H1 (cell line): ENCODE measurements around the gene CASKIN2. TPM values are rescaled to one million over a fixed set of nuclear protein-coding genes. Genes with fewer than 3 reads are reported as not detected.

ENCODE experiments used
- CTCF ChIA-PET: fragments of 300-600 bp; sonication (Branson Sonifier 250); formaldehyde crosslinking; loops from one replicate; lab custom pipeline; 2021; ENCODE audit not compliant: partially characterized antibody; lab: Charles Lee
- POLR2A ChIA-PET: fragments of 300-600 bp; sonication (Branson Sonifier 250); formaldehyde crosslinking; loops from one replicate; lab custom pipeline; 2021; ENCODE audit warnings: inconsistent platforms; ENCODE audit not compliant: partially characterized antibody; lab: Charles Lee
- DNase-seq, 2 experiments: peaks; one replicate each; pipeline versions ENCODE4 v3.0.0 to v3.0.0-alpha.2; 2010 to 2022; ENCODE audit warnings: low spot score in 2 of 2, low read depth in 1 of 2, mixed read lengths in 1 of 2
- FAIRE-seq: peaks from 2 replicates; lab custom pipeline; 2011; peaks lifted over from hg19 to GRCh38; lab: Jason Lieb, UNC
- H2AFZ ChIP-seq: 2 replicates; pipeline ENCODE4 v1.8.1; 2012; ENCODE audit warnings: low read length, inconsistent platforms
- H2AK5ac ChIP-seq: 2 replicates; pipeline ENCODE4 v1.6.1; 2013; ENCODE audit warnings: low read depth, low read length
- H2BK120ac ChIP-seq: replicated peaks from 2 replicates; pipeline ENCODE3; 2013; ENCODE audit warnings: low read depth, low read length, inconsistent platforms
- H2BK12ac ChIP-seq: 2 replicates; pipeline ENCODE4 v1.6.1; 2013; ENCODE audit warnings: low read depth, low read length
- H2BK15ac ChIP-seq: 2 replicates; pipeline ENCODE4 v1.6.1; 2013; ENCODE audit warnings: low read length
- H2BK20ac ChIP-seq: 2 replicates; pipeline ENCODE4 v1.6.1; 2013; ENCODE audit warnings: low read length
- H2BK5ac ChIP-seq: 2 replicates; pipeline ENCODE4 v1.6.1; 2013; ENCODE audit warnings: low read depth, low read length
- H3K14ac ChIP-seq: 2 replicates; pipeline ENCODE4 v1.6.1; 2013; ENCODE audit warnings: inconsistent platforms; ENCODE audit not compliant: insufficient read length
- H3K18ac ChIP-seq: 2 replicates; pipeline ENCODE4 v1.6.1; 2013; ENCODE audit warnings: low read length; ENCODE audit errors: extremely low read depth
- H3K23ac ChIP-seq: 2 replicates; pipeline ENCODE4 v1.6.1; 2013; ENCODE audit warnings: inconsistent platforms; ENCODE audit not compliant: insufficient read length
- H3K23me2 ChIP-seq: 2 replicates; pipeline ENCODE4 v1.6.1; 2013; ENCODE audit warnings: low read depth, low read length
- H3K27ac ChIP-seq: 2 replicates; pipeline ENCODE4 v1.6.1; 2011; ENCODE audit warnings: low read depth, low read length, inconsistent platforms
- H3K27me3 ChIP-seq, 4 experiments: replicated peaks in 1 of 4; 1 replicate in 1 of 4; 2 replicates in 3 of 4; pipeline versions ENCODE4 v1.6.1 to v1.8.1; 2011 to 2013; ENCODE audit warnings: low read length in 3 of 4, mild to moderate bottlenecking in 3 of 4, inconsistent platforms in 2 of 4, mixed read lengths in 2 of 4, moderate library complexity in 1 of 4; ENCODE audit not compliant: control insufficient read depth in 3 of 4, insufficient read depth in 3 of 4; ENCODE audit errors: extremely low read depth in 1 of 4
- H3K36me3 ChIP-seq, 4 experiments: 2 replicates each; pipeline versions ENCODE4 v1.6.1 to v1.8.1; 2011 to 2013; ENCODE audit warnings: mild to moderate bottlenecking in 4 of 4, low read length in 3 of 4, moderate library complexity in 2 of 4, control low read depth in 1 of 4, inconsistent platforms in 1 of 4; ENCODE audit not compliant: insufficient read depth in 4 of 4, control insufficient read depth in 2 of 4
- H3K4ac ChIP-seq: replicated peaks from 2 replicates; pipeline ENCODE3; 2013; ENCODE audit warnings: low read length, low read depth, mixed read lengths, inconsistent platforms; ENCODE audit not compliant: insufficient read length
- H3K4me1 ChIP-seq, 4 experiments: replicated peaks in 1 of 4; 1 replicate in 1 of 4; 2 replicates in 3 of 4; pipeline versions ENCODE4 v1.6.1 to v1.8.1; 2011 to 2013; ENCODE audit warnings: low read length in 3 of 4, inconsistent platforms in 2 of 4, mixed read lengths in 1 of 4; ENCODE audit not compliant: insufficient read depth in 4 of 4, control insufficient read depth in 3 of 4
- H3K4me2 ChIP-seq, 2 experiments: 2 replicates each; pipeline versions ENCODE4 v1.6.1 to v1.8.1; 2011 to 2013; ENCODE audit warnings: low read depth in 2 of 2, low read length in 2 of 2, control low read depth in 1 of 2, inconsistent platforms in 1 of 2, mild to moderate bottlenecking in 1 of 2; ENCODE audit not compliant: insufficient read depth in 1 of 2
- H3K4me3 ChIP-seq, 4 experiments: fragments of 200-600, 300-600 bp in 1 of 4; sonication (generic), shearing (Covaris generic), sonication (Bioruptor Twin) in 1 of 4; 2 replicates each; pipeline versions ENCODE4 v1.5.1 to v1.8.1; 2011 to 2016; ENCODE audit warnings: low read length in 4 of 4, low read depth in 3 of 4, control low read depth in 2 of 4, inconsistent platforms in 2 of 4, mild to moderate bottlenecking in 2 of 4, mixed read lengths in 1 of 4, moderate library complexity in 1 of 4; ENCODE audit not compliant: insufficient read depth in 2 of 4; ENCODE audit errors: extremely low read depth in 1 of 4
- H3K56ac ChIP-seq: replicated peaks from 2 replicates; pipeline ENCODE3; 2013; ENCODE audit warnings: low read depth, mild to moderate bottlenecking, mixed read lengths, low read length, inconsistent platforms; ENCODE audit not compliant: insufficient read length
- H3K79me1 ChIP-seq: 2 replicates; pipeline ENCODE4 v1.6.1; 2013; ENCODE audit warnings: low read depth, low read length, control low read depth
- H3K79me2 ChIP-seq, 2 experiments: 2 replicates each; pipeline versions ENCODE4 v1.6.1 to v1.8.1; 2012 to 2013; ENCODE audit warnings: low read length in 2 of 2, mild to moderate bottlenecking in 2 of 2, inconsistent platforms in 1 of 2; ENCODE audit not compliant: insufficient read depth in 2 of 2, control insufficient read depth in 1 of 2
- H3K9ac ChIP-seq, 4 experiments: replicated peaks in 1 of 4; 1 replicate in 1 of 4; 2 replicates in 3 of 4; pipeline versions ENCODE4 v1.6.1 to v1.8.1; 2011 to 2013; ENCODE audit warnings: low read depth in 3 of 4, low read length in 3 of 4, control low read depth in 2 of 4, mild to moderate bottlenecking in 2 of 4, moderate library complexity in 2 of 4, inconsistent platforms in 1 of 4; ENCODE audit errors: extremely low read depth in 1 of 4
- H3K9me3 ChIP-seq, 2 experiments: 2 replicates each; pipeline versions ENCODE4 v1.6.1 to v1.8.1; 2012 to 2013; ENCODE audit warnings: mild to moderate bottlenecking in 2 of 2, moderate library complexity in 2 of 2, control low read depth in 1 of 2, inconsistent platforms in 1 of 2, low read depth in 1 of 2, low read length in 1 of 2, mixed read lengths in 1 of 2; ENCODE audit not compliant: insufficient read depth in 2 of 2
- H4K20me1 ChIP-seq, 2 experiments: replicated peaks in 1 of 2; 2 replicates each; pipeline versions ENCODE3 to v1.8.1; 2011 to 2013; ENCODE audit warnings: inconsistent platforms in 2 of 2, low read length in 2 of 2, mild to moderate bottlenecking in 1 of 2; ENCODE audit not compliant: insufficient read depth in 2 of 2, control insufficient read depth in 1 of 2
- H4K5ac ChIP-seq: 2 replicates; pipeline ENCODE4 v1.6.1; 2013; ENCODE audit warnings: low read length, low read depth, mixed read lengths, inconsistent platforms; ENCODE audit not compliant: insufficient read length
- H4K8ac ChIP-seq: 2 replicates; pipeline ENCODE4 v1.8.0; 2013; ENCODE audit warnings: mild to moderate bottlenecking, moderate library complexity, low read length, inconsistent platforms; ENCODE audit not compliant: insufficient read depth; ENCODE audit errors: extremely low read depth
- H4K91ac ChIP-seq: replicated peaks from 2 replicates; pipeline ENCODE3; 2013; ENCODE audit warnings: low read length, mixed read lengths, inconsistent platforms; ENCODE audit not compliant: insufficient read length
- ASH2L ChIP-seq: fragments of 200-600, 300-600 bp; sonication (generic); IDR thresholded peaks from one replicate; pipeline ENCODE4 v1.7.1; 2017; ENCODE audit warnings: low read length
- KDM5A ChIP-seq: fragments of 200-600 bp; IDR thresholded peaks from 2 replicates; pipeline ENCODE4 v1.7.1; 2012; ENCODE audit warnings: mild to moderate bottlenecking, low read length, inconsistent platforms, mixed read lengths
- NANOG ChIP-seq: IDR thresholded peaks from 2 replicates; pipeline ENCODE4 v1.6.1; 2011; ENCODE audit warnings: low read length, low read depth, mild to moderate bottlenecking, inconsistent platforms; ENCODE audit not compliant: insufficient read depth, poor library complexity, severe bottlenecking
- PHF8 ChIP-seq: fragments of 200-600 bp; sonication (generic); conservative IDR thresholded peaks from 2 replicates; pipeline ENCODE4 v1.7.1; 2012; ENCODE audit warnings: low read depth, mild to moderate bottlenecking, inconsistent platforms, low read length, moderate library complexity
- POLR2AphosphoS5 ChIP-seq: IDR thresholded peaks from 2 replicates; pipeline ENCODE4 v1.6.1; 2011; ENCODE audit warnings: low read depth, low read length
- RAD21 ChIP-seq, 2 experiments: IDR thresholded peaks in 1 of 2; conservative IDR thresholded peaks in 1 of 2; 2 replicates each; pipeline ENCODE4 v1.6.1; 2011; ENCODE audit warnings: low read depth in 2 of 2, low read length in 2 of 2, improper control_type of control experiment in 1 of 2, inconsistent platforms in 1 of 2, mild to moderate bottlenecking in 1 of 2, moderate library complexity in 1 of 2
- RFX5 ChIP-seq: IDR thresholded peaks from 2 replicates; pipeline ENCODE4 v1.6.1; 2011; ENCODE audit warnings: low read depth, low read length, improper control_type of control experiment, borderline replicate concordance
- SIN3A ChIP-seq, 2 experiments: IDR thresholded peaks in 1 of 2; conservative IDR thresholded peaks in 1 of 2; 2 replicates each; pipeline ENCODE4 v1.6.1; 2011 to 2012; ENCODE audit warnings: low read length in 2 of 2, improper control_type of control experiment in 1 of 2, low read depth in 1 of 2, mild to moderate bottlenecking in 1 of 2
- SIX5 ChIP-seq: IDR thresholded peaks from 2 replicates; pipeline ENCODE4 v1.6.1; 2011; ENCODE audit warnings: mild to moderate bottlenecking, low read depth, low read length
- SP1 ChIP-seq: IDR thresholded peaks from 2 replicates; pipeline ENCODE4 v1.6.1; 2011; ENCODE audit warnings: low read depth, low read length
- ZNF274 ChIP-seq: IDR thresholded peaks from 2 replicates; pipeline ENCODE4 v1.7.0; 2012; ENCODE audit warnings: low read length, borderline replicate concordance; ENCODE audit errors: extremely low read depth
- WGBS, 2 experiments: shearing (Covaris generic) in 1 of 2; methylation state at CpG; one replicate each; pipeline versions ENCODE4 v1.1.6 to v1.1.7; 2013 to 2015; ENCODE audit warnings: low lambda C conversion rate in 2 of 2, mixed read lengths in 2 of 2, inconsistent platforms in 1 of 2, low coverage in 1 of 2, missing lambda C conversion rate in 1 of 2; ENCODE audit not compliant: insufficient replicate concordance in 2 of 2, insufficient coverage in 1 of 2, insufficient read length in 1 of 2; ENCODE audit errors: extremely low coverage in 1 of 2, missing lambda C conversion rate in 1 of 2; 5-methylcytosine and 5-hydroxymethylcytosine counted together
- polyA plus RNA-seq, 7 experiments: library from polyadenylated mRNA; depleted of rRNA in 3 of 7; stranded (reverse) in 5 of 7; unstranded in 2 of 7; fragments of >200 nt in 5 of 7; fragments of 200-250 nt in 2 of 7; gene quantifications; 1 replicate in 5 of 7; 2 replicates in 1 of 7; 4 replicates in 1 of 7; pipeline versions ENCODE4 v1.2.1 to v1.2.3, GENCODE V29; 2011 to 2013; ENCODE audit warnings: missing spikeins in 2 of 7, mixed read lengths in 2 of 7
- total RNA-seq: library from RNA; stranded (reverse); fragmentation: NEBNext Ultra II Directional; extraction: Animal tissue kit (Norgen Biotek cat#: 25700); gene quantifications from 2 replicates; pipeline ENCODE4 v1.2.1, GENCODE V29; 2021
- TF ChIP-seq, protein P1 (sequence below): IDR thresholded peaks from 2 replicates; pipeline ENCODE4 v1.6.1; 2011; ENCODE audit warnings: low read length, improper control_type of control experiment

Gene CASKIN2
- total and polyA plus RNA-seq, 2 of the 8 experiments (the other 6 are each of a cell fraction or from before 2014, with no cell fraction given): 6.7 to 32.3 TPM

DNA sequence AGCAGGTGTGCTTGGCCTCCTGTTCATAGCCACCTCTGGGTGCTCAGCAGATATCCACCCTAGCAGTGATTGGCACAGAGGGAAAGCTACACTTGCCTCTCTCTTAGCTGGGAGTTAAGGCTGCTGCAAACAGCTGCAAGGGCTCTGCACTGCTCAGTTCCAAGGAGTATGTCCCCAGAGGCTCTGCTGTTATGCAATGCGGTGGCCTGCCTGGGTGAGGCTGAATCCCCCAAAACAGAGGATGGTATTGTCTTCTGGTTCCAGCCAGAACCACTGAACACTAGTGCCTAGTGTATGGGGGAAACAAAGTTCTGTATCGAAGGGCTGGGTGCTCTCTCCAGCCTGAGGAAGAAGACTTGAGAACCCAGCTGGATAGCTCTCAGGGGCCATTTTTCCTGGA, 42.1 kb downstream of the CASKIN2 start:
- ChIA-PET POLR2A (interaction anchor here (1.2 kb wide), 1 partner anchor 13 kb away, joined by 3 read pairs; no protein-coding TSS in a partner anchor), CTCF (interaction anchor here (1.2 kb wide), 1 partner anchor 8 kb away, joined by 3 read pairs; no protein-coding TSS in a partner anchor)
- Histone ChIP-seq H4K91ac (no peak overlapping the region), H3K36me3 (peaks cover 0 to 10% (median 6%) of the 10 kb centered on the region in 4 experiments; a peak in 5 of 8 replicates), H4K8ac (no peak overlapping the region), H2BK5ac (no peak overlapping the region), H3K4me1 (no peaks in the 10 kb centered on the region; a peak in 1 of 7 replicates), H3K27me3 (no peaks in the 10 kb centered on the region), H4K5ac (no peak overlapping the region), H3K4me3 (no peak overlapping the region), H2BK15ac (no peak overlapping the region), H3K79me1 (peaks cover 3% of the 10 kb centered on the region; the same call in 1 of the 2 replicates), H3K18ac (no peak overlapping the region), H3K9me3 (no peaks in the 10 kb centered on the region), H4K20me1 (peaks cover 0 to 2% of the 10 kb centered on the region in 2 experiments), H3K27ac (no peak overlapping the region), H3K56ac (no peak overlapping the region), H3K4ac (no peak overlapping the region), H2AFZ (no peak overlapping the region), H2AK5ac (no peak overlapping the region), H3K14ac (no peak overlapping the region), H3K23ac (no peak overlapping the region), H3K4me2 (no peak overlapping the region), H2BK12ac (no peak overlapping the region)
- FAIRE-seq (no peak), DNase-seq (no peak)
- 83% methylated on average over 2 of the region's 2 CpGs; no CpG with 5 or more reads in 1 of the 2 experiments for WGBS, 2 experiments
- TF ChIP-seq KDM5A: no peak
- no peak for TF ChIP-seq NANOG
- TF ChIP-seq SIX5: no peak
- no peak for TF ChIP-seq RAD21 (IDR thresholded peaks at IDR 0.05 in 1 of 2, conservative IDR thresholded peaks at IDR 0.05 in 1 of 2; ENCODE audit: low read depth in 2 of 2, low read length in 2 of 2)
- TF ChIP-seq POLR2AphosphoS5: no peak
- no peak for TF ChIP-seq SP1
- no peak for TF ChIP-seq RFX5
- TF ChIP-seq PHF8: no peak
- no peak for TF ChIP-seq ZNF274
- no peak for TF ChIP-seq ASH2L
- no peak for TF ChIP-seq SIN3A (conservative IDR thresholded peaks at IDR 0.05 in 1 of 2, IDR thresholded peaks at IDR 0.05 in 1 of 2; ENCODE audit: low read depth in 1 of 2, low read length in 2 of 2)
- TF ChIP-seq, protein P1, sequence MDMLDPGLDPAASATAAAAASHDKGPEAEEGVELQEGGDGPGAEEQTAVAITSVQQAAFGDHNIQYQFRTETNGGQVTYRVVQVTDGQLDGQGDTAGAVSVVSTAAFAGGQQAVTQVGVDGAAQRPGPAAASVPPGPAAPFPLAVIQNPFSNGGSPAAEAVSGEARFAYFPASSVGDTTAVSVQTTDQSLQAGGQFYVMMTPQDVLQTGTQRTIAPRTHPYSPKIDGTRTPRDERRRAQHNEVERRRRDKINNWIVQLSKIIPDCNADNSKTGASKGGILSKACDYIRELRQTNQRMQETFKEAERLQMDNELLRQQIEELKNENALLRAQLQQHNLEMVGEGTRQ: no peak
- TF ChIP-seq, all 59 proteins: peak for 0
- H2BK120ac ChIP-seq: no peak overlapping the region
- no peaks in the 10 kb centered on the region for H3K23me2 ChIP-seq
- H3K79me2 ChIP-seq: no peaks in the 10 kb centered on the region
- H3K9ac ChIP-seq: no peak overlapping the region
- H2BK20ac ChIP-seq: no peak overlapping the region
